Vagina (tissue), 2 donors: ENCODE data around the gene PHF5A.

Source experiments
- POLR2AphosphoS5 ChIP-seq, 2 donors: sonication (generic); formaldehyde crosslinking; IDR thresholded peaks; one replicate each; pipeline ENCODE4 v1.9.0; 2017; ENCODE audit warnings: antibody characterized with exemption in 2 of 2, mild to moderate bottlenecking in 2 of 2, low read depth in 1 of 2; ENCODE audit not compliant: insufficient read depth in 1 of 2
- TF ChIP-seq, protein P1 (sequence below), 3 experiments: fragments of 450-650 bp in 2 of 3; fragments of 200-600 bp in 1 of 3; sonication (generic) in 1 of 3; IDR thresholded peaks; one replicate each; pipeline ENCODE4 v1.5.1; 2017 to 2019; ENCODE audit warnings: antibody characterized with exemption in 3 of 3, mild to moderate bottlenecking in 2 of 3, moderate library complexity in 2 of 3

DNA sequence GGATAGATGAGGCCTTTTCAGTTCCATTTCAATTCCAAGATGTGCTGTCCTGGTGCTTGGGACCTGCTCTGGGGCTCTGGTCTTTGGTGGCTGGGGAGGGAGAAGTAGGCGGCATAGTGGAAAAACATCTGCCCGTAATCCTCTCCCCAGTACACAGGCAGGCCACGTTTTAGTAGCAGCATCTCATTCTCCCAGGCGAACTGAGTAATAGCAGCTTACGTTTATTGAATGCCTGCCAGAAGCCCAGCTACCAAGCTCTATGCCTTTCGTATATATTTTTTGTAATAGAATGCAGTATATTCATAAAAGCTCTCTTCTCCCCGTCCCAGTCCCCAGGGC lies 11.9 kb upstream of the PHF5A start:
- TF ChIP-seq, protein P1, sequence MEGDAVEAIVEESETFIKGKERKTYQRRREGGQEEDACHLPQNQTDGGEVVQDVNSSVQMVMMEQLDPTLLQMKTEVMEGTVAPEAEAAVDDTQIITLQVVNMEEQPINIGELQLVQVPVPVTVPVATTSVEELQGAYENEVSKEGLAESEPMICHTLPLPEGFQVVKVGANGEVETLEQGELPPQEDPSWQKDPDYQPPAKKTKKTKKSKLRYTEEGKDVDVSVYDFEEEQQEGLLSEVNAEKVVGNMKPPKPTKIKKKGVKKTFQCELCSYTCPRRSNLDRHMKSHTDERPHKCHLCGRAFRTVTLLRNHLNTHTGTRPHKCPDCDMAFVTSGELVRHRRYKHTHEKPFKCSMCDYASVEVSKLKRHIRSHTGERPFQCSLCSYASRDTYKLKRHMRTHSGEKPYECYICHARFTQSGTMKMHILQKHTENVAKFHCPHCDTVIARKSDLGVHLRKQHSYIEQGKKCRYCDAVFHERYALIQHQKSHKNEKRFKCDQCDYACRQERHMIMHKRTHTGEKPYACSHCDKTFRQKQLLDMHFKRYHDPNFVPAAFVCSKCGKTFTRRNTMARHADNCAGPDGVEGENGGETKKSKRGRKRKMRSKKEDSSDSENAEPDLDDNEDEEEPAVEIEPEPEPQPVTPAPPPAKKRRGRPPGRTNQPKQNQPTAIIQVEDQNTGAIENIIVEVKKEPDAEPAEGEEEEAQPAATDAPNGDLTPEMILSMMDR (IDR thresholded peaks at IDR 0.05), result no peak
- TF ChIP-seq POLR2AphosphoS5 (IDR thresholded peaks at IDR 0.05; ENCODE audit: insufficient read depth in 1 of 2, low read depth in 1 of 2), result no peak
